GM10266 (cell line): ENCODE measurements around the gene SLC26A5.

ENCODE experiments used
- DNase-seq: peaks from one replicate; pipeline ENCODE4 v3.0.0; 2012; ENCODE audit errors: extremely low spot score
- CTCF ChIP-seq: IDR thresholded peaks from 2 replicates; pipeline ENCODE4 v1.5.1; 2012; ENCODE audit warnings: mild to moderate bottlenecking, low read depth; ENCODE audit not compliant: control insufficient read depth, insufficient read depth; ENCODE audit errors: missing control alignments

SLC26A5 gene

GRCh38 chr7:103343758-103344452 is 102.1 kb downstream of the SLC26A5 start:
- no peak for TF ChIP-seq CTCF
- DNase-seq = peak; percentile 20

GRCh38 chr7:103343332-103343731 is 102.7 kb downstream of the SLC26A5 start:
- no peak for DNase-seq
- TF ChIP-seq CTCF = no peak

- no peak for TF ChIP-seq CTCF
- no peak for DNase-seq
Measured at GRCh38 chr7:103341466-103341865, 104.5 kb downstream of the SLC26A5 start.

- no peak for DNase-seq
- no peak for TF ChIP-seq CTCF
Measured at GRCh38 chr7:103338864-103339263, 107.1 kb downstream of the SLC26A5 start.

- no peak for DNase-seq
- no peak for TF ChIP-seq CTCF
Measured at GRCh38 chr7:103336761-103337160, 109.2 kb downstream of the SLC26A5 start.

GRCh38 chr7:103325744-103326143 is 120.3 kb downstream of the SLC26A5 start:
- no peak for DNase-seq
- no peak for TF ChIP-seq CTCF
